ENCODE data around the gene AFF3.

AFF3 gene

GRCh38 chr2:99709229-99709628, 433.2 kb downstream of the AFF3 start:
- Mint-ChIP-seq H3K4me3 (no peak overlapping the region), H3K9me3 (peaks cover 15% of the 10 kb centered on the region), H3K36me3 (ENCODE audit: low read depth) (peaks cover 28% of the 10 kb centered on the region), H3K4me1 (peaks cover 68% of the 10 kb centered on the region), H3K27me3 (ENCODE audit: low read depth, poor library complexity) (peaks cover 2% of the 10 kb centered on the region), H3K27ac (no peak overlapping the region)
- no peak for TF ChIP-seq CTCF (IDR thresholded peaks at IDR 0.05)
- DNase-seq: no peak

DNA sequence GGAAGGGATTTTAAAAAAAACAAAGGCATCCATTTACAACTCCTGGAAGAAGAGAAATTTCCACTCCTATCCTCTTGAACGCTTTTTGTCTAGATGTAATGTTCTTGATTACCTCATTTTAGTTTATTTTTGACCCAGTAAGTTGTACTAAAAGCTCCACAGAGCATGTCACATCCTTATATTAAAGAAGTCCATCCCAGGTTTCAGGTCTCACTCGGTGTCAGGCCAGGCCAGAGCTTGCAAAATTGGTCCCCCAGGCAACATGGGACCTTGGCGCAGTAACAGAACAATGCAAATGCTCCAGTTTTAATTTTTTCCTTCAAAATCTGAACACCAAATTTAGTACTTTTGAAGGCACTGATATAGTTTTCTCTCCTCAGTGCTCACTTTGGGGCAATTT, 434.2 kb downstream of the AFF3 start:
- no peak for DNase-seq
- Mint-ChIP-seq H3K9me3 (peaks cover 10% of the 10 kb centered on the region), H3K27me3 (ENCODE audit: low read depth, poor library complexity) (peaks cover 2% of the 10 kb centered on the region), H3K4me3 (peak overlapping the region; percentile 19), H3K27ac (peak overlapping the region; percentile 84), H3K36me3 (ENCODE audit: low read depth) (peaks cover 31% of the 10 kb centered on the region), H3K4me1 (peaks cover 68% of the 10 kb centered on the region)
- no peak for TF ChIP-seq CTCF (IDR thresholded peaks at IDR 0.05)

DNA sequence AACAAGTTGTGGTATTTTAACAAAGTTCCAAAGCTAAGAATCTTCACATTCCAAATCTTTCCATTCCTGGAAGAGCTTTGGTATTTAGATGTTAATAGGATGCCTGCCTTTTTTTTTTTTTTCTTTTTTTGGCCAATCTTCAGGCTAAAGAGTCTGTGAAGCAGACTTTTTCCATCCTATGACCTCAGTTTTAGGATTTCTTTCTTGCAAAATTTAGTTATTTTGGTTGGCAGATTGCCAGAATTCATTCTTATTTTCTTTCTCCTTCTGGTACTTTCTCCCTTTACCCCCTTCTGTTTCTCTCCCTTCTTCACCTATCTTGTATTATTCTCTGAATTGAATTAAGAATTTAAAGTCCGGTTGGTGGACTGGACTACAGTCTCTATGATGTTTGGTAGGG, 434.8 kb downstream of the AFF3 start:
- peaks cover 68% of the 10 kb centered on the region for H3K4me1 Mint-ChIP-seq
- DNase-seq: no peak
- peaks cover 31% of the 10 kb centered on the region for H3K36me3 Mint-ChIP-seq (ENCODE audit: low read depth)
- H3K9me3 Mint-ChIP-seq: peaks cover 5% of the 10 kb centered on the region
- peak overlapping the region; percentile 84 for H3K27ac Mint-ChIP-seq
- H3K4me3 Mint-ChIP-seq: peak overlapping the region; percentile 2
- H3K27me3 Mint-ChIP-seq (ENCODE audit: low read depth, poor library complexity): peaks cover 2% of the 10 kb centered on the region
- TF ChIP-seq CTCF (IDR thresholded peaks at IDR 0.05): no peak

DNA sequence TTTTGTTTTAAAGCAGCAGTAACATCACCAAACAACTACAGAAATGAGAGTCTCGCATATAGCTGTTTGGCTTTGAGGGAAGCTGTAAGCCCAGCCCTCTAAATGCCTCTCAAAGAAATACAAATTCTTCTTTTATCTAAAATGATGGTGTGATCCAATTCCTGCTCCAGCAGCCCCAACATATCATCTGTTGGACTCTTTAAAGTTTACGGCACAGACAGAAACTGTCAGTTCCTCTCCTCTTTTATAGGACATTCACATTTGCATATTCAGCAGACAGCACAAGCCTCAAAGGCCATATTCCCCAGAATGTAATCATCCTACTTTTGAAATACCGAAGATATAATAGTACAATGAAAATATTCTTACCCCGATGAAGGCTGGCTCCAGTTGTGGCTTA, 435.7 kb downstream of the AFF3 start:
- H3K9me3 Mint-ChIP-seq: no peaks in the 10 kb centered on the region
- peaks cover 63% of the 10 kb centered on the region for H3K4me1 Mint-ChIP-seq
- no peak overlapping the region for H3K4me3 Mint-ChIP-seq
- H3K27ac Mint-ChIP-seq: peak overlapping the region; percentile 23
- no peak for DNase-seq
- H3K36me3 Mint-ChIP-seq (ENCODE audit: low read depth): peaks cover 26% of the 10 kb centered on the region
- peaks cover 2% of the 10 kb centered on the region for H3K27me3 Mint-ChIP-seq (ENCODE audit: low read depth, poor library complexity)
- TF ChIP-seq CTCF (IDR thresholded peaks at IDR 0.05): no peak

- Mint-ChIP-seq H3K27me3 (ENCODE audit: low read depth, poor library complexity) (peaks cover 3% of the 10 kb centered on the region), H3K27ac (no peak overlapping the region), H3K9me3 (no peaks in the 10 kb centered on the region), H3K36me3 (ENCODE audit: low read depth) (peaks cover 43% of the 10 kb centered on the region), H3K4me3 (no peak overlapping the region), H3K4me1 (peaks cover 49% of the 10 kb centered on the region)
- DNase-seq: no peak
- no peak for TF ChIP-seq CTCF (IDR thresholded peaks at IDR 0.05)
Measured at GRCh38 chr2:99701503-99701902, 440.9 kb downstream of the AFF3 start.

- DNase-seq: no peak
- Mint-ChIP-seq H3K4me1 (peaks cover 53% of the 10 kb centered on the region), H3K9me3 (no peaks in the 10 kb centered on the region), H3K36me3 (ENCODE audit: low read depth) (peaks cover 43% of the 10 kb centered on the region), H3K27me3 (ENCODE audit: low read depth, poor library complexity) (peaks cover 3% of the 10 kb centered on the region), H3K27ac (peak overlapping the region; percentile 36), H3K4me3 (no peak overlapping the region)
- TF ChIP-seq CTCF (IDR thresholded peaks at IDR 0.05): no peak
Measured at GRCh38 chr2:99700482-99701398, 441.6 kb downstream of the AFF3 start.
